NCI-H460 (cell line): ENCODE measurements around the gene GRM2. TPM values are rescaled to one million over a fixed set of nuclear protein-coding genes. Genes with fewer than 3 reads are reported as not detected.

Experiments used
- DNase-seq: peaks from one replicate; pipeline ENCODE4 v3.0.0-alpha.2; 2016; ENCODE audit warnings: low read depth; ENCODE audit errors: extremely low read depth
- total RNA-seq: library from RNA; depleted of rRNA; stranded (reverse); fragments of >200 nt; shearing (Covaris generic); gene quantifications from 2 replicates; pipeline ENCODE4 v1.2.3, GENCODE V29; 2014

GRM2 gene
- total RNA-seq, 1 experiment from 2014 or later: 0.15 TPM

GRCh38 chr3:51679777-51680176 is 27.1 kb upstream of the GRM2 start:
- DNase-seq: no peak

DNA sequence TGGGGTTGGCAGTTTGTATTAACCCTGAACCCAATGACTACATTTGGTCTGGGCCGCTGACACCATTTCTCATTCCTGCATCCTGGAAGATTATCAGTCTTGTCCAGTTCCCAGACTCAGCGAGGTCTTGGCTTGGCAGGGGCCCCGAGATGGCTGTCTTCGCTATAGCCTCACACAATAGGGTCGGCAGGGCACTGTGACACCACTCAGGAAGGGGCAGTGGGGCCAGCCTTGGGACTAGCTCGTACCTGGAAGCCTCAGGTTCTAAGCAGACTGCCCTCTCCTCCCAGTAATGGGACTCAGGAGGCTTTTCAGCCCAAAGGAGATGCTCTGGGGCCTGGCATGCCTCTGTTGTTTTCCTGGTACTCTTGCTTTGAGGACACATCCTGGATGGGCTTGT is 26.7 kb upstream of the GRM2 start:
- no peak for DNase-seq

- DNase-seq: no peak
Observed at GRCh38 chr3:51680663-51681230, 26.1 kb upstream of the GRM2 start.

- DNase-seq: no peak
Observed at GRCh38 chr3:51681453-51681852, 25.4 kb upstream of the GRM2 start.

DNA sequence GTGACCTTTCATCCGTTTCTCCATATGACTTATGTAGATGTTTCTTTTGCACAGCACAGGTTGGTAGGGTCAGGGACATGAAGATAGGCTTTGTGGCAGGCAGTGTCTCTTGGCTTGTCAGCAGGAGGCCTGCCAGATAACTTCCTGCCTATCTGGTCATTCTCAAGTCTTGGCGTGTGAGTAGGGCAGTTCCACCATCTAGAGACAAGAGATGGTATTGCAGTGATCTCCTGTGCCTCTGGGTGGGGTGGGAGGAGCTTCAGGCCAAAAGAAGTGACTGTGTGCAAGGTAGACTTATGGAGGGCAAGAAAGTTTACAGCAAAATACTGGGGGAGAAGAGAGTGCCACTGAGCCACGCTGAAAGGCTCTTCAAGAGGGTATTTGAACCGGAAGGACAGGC is 24.8 kb upstream of the GRM2 start:
- DNase-seq: peak; percentile 81

DNA sequence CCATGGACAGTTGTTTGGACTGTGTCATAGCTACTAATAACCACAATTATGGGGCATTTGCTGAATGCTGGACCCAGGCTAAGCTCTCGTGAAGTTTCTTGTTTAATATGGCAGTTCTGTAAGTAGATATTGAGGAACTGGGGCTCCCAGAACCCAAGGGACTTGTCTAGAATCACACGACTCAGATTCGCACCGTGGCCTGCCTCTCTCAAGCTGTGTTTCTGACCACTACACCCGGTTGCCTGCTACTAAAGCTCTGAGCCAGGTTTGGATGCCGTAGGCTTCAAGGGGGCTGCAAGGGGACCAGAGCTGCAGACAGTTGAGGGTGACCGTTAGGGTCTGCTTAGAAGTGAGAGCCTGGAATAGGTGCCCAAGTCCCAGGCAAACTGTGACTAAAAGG is 24.3 kb upstream of the GRM2 start:
- DNase-seq: no peak

GRCh38 chr3:51683566-51683965 is 23.3 kb upstream of the GRM2 start:
- no peak for DNase-seq

DNA sequence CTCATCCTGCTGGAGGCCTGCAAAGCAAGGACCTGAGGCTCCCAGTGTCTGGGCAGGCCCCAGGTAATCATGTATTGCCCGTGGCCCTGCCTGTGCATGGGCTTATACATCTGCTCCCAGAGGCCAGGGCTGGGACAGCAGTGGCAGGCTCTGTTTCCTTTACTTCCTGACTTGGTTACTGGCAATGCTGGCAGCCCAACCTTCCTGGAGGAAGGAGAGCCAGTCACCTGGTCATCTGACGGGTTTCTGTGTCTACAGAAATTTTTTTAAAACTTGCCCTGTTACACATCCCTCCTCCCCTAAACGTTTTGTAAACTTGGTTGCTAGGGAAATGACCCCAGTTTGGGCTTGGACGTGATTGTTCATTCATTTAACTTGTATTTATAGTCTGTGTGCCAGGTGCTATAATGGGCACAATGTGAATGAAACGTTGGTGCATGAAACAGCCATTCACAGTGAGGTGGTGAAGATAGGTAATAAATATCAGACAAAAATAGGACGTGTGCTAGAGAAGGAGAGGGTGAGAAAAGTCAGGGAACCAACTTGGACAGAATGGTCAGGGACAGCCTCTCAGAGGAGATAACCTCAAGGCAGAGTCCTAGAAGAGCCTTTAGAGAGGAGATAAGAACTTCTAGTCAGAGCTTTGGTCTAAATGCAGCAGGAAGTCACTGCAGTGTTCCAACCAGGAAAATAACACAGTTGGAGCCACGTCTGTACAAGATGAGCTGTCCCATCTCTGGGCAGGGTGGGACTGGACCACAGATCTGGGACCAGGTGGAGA is 21.7 kb upstream of the GRM2 start:
- no peak for DNase-seq

GRCh38 chr3:51686056-51686455 is 20.8 kb upstream of the GRM2 start:
- no peak for DNase-seq

GRCh38 chr3:51686512-51687215 is 20.2 kb upstream of the GRM2 start:
- no peak for DNase-seq

DNA sequence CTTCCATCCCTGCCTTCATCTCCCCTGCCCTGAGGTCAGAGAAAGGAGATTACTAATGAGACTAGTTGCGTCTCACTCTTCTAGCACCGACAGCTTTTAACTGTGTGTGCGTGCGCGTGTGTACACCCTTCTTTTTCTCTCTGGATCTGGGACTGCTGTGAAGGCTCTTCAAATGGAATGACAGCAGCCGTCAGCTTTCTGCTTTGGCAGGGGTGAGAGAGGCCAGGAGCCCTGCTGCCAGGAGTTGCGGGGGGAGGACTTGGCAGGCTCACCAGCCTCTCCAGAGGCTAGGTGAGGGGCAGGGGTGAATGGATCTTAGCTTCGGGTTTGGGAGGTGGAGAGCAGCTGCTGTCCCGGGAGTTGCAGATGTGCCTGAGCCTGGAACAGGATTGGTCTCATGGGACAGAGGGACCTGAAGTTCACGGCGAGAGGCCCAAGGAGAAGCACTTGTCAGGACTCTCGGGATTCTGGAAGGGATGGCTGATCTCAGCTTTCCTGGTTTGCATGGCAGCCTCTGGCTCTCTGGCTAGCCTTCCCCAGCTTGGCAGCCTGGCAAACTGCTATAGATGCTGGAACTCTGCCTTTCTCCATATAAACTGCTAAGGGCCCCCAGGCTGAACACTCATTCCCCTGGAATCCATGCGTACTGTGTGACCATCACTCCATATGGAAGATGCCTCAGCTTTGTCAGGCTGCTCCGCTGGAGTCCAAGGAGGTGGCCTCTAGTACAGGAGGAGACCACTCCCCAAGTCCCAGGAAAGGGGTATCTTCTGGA is 19.2 kb upstream of the GRM2 start:
- no peak for DNase-seq

DNA sequence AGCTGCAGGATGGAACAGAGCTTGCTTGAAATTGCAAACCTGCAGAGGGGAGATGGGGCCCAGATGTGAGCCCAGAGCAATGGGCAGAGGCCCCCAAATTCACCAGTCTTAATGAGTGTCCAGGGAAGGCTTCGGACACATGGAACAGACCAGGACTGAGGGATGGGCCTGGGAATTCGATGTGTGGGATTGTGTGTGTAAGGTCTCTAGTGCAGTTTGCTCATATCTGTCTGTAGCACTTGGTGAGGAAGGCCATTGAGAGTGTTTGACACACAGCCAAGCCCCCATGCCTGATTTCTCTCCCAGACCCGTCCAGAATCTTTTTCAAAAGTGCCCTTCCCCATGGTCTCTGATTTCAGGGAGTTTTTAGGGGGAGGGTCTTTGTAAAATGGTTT is 18.7 kb upstream of the GRM2 start:
- no peak for DNase-seq

- no peak for DNase-seq
Observed at GRCh38 chr3:51691021-51691420, 15.8 kb upstream of the GRM2 start.

GRCh38 chr3:51691949-51692348 is 14.9 kb upstream of the GRM2 start:
- no peak for DNase-seq

DNA sequence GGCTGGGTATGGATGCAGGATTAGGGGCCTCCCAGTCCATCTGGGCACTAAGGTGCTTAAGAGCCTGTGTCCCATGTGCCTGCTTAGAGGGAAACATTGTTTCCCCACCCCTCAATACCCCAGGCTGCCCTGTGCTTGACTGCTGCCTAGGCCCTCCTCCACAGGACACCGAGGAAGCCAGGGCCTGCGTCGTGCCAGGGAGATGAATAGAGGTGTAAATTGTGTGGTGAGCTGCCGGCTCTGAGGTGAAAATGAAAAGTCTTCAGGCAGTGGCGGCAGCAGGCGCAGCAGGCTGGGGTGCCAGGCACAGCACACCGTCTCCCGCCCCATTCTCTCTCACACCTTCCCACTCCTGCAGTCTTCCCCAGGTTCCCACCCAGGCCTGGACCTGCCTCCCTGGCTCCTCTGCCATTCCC is 13.9 kb upstream of the GRM2 start:
- DNase-seq: no peak

DNA sequence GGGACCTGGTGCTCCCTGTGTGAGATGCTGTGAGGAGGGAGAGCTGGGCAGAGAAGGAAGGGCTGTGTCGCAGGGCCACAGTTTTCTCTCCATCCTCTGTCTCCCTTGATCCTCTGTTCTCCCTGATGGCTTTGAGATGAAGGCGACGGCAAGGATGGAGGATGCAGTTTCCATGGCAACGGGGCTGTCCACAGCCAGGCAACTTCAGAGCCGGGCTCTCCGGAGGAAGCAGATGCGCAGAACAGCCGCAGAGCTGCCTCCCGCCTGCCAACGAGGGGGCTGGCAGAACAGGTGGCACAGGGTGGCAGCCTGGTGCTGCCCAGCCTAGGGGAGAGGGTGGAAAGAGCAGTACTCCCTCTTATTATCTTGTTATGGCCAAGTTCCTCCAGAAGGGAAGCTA is 9.9 kb upstream of the GRM2 start:
- no peak for DNase-seq

GRCh38 chr3:51698209-51698608 is 8.7 kb upstream of the GRM2 start:
- DNase-seq: no peak

- no peak for DNase-seq
Observed at GRCh38 chr3:51700403-51700802, 6.5 kb upstream of the GRM2 start.

DNA sequence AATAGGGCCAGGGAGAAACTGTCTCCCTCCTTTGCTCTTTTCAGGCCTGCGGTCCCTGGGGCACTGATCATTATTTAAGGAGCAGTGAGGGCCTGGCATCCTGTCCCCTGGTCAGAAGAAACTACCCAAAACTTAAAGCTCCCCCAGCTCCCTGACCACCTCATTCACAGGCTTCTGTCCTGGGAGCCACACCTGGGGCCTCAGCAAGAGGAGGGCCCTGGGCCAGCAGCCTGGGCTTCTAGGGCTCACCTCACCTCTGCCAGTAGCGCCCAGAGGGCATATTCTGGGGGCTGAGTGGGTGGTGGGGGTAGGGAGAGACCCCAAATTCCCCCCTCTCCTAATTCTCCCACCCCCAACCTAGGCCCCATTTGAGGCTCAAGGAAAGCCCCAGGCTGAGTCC is 4.7 kb upstream of the GRM2 start:
- DNase-seq: no peak

DNA sequence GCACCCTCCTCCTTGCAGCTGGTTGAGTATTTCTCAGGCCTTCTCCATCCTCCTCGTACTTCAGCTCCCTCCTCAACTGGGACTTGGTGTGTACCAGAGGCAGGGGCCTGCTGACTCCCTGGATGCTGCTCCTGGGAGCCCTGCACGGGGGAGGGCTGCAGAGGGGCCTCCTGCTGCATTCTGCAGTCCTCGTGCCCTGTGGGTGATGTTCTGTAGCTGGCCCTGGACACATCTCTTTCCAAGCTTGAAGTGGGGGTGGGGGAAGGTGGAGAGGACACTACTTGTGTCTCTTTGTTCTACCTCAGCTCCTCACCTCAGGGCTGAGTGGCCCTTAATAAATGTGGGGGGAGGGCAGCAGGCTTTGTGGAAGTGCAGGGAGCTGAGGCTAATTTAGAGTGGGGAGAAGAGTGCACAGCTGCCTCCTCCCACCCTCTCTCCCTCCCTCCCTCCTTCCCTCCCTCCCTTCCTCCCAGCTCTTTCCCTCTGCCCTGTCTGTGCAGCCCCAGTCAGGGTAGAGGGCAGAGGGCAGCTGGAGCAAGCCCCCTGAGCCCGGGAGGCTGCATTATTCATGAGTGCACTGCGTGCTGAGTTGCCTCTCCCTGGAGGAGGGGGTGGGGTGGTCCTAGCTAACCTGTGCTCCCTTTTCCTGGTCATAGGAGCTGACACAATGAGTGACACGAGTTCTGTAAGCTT is 3.7 kb upstream of the GRM2 start:
- no peak for DNase-seq
